NCI-H146 (cell line): ENCODE data around the gene POC1A.

Experiments used
- DNase-seq: peaks from one replicate; lab custom pipeline; 2025; lab: John Stamatoyannopoulos, UW

Gene POC1A

GRCh38 chr3:52085681-52086282 lies 68.4 kb downstream of the POC1A start:
- DNase-seq: no peak

- DNase-seq: no peak
Observed at GRCh38 chr3:52084954-52085680, 69.1 kb downstream of the POC1A start.

DNA sequence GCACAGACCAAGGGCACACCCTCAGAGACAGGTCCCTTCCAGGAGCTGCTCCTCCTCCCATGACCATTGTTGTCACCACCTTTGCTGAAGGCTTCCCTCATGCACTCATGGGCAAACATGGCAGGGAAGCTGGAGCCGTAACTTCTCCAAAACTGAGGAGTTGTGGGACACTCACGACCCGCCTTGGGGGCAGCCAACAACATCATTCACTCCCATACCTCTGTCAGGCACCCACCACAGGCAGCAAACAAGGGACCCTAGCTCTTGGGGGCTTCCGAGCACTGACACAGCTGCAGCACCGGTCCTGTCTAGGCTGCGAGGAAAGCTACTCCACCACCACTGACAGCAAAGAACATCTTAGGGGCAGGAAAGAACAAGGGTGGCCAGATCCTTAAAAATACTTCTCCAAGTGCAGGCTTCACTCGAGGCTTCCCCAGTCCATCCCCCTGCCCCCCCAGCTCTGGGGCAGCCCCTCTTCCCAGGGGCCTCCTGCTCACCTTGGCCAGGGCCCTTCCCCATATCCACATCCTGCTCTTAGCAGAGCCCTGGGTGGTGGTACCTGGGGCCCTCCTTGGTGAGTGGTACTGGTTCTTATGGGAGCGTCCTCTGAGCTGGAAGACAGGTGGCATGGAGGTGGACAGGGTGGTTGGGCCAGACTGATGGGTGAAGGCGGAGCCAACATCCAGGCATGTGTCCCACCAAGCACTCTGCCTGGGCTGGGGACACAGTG lies 69.8 kb downstream of the POC1A start:
- DNase-seq: no peak

- DNase-seq: no peak
Observed at GRCh38 chr3:52083556-52084087, 70.6 kb downstream of the POC1A start.

DNA sequence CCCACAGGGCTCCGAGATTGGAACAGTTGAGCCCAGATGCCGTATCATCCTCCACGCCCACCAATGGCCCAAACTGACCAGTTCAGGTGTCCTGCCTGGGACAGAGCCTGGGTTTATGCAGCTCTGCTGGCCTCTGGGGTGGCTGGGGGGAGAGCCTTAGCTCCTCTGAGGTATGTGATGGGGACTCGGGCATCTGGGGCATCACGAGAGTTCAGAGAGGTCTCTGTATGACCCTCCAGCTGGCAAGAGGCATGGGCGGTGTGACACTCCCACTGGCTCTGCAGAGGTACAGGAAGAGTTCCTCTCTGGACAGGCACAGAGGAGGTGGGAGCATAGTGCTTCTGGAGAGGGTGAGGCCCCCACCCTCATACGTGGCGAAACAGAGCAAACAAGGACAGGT lies 71.3 kb downstream of the POC1A start:
- DNase-seq: no peak

DNA sequence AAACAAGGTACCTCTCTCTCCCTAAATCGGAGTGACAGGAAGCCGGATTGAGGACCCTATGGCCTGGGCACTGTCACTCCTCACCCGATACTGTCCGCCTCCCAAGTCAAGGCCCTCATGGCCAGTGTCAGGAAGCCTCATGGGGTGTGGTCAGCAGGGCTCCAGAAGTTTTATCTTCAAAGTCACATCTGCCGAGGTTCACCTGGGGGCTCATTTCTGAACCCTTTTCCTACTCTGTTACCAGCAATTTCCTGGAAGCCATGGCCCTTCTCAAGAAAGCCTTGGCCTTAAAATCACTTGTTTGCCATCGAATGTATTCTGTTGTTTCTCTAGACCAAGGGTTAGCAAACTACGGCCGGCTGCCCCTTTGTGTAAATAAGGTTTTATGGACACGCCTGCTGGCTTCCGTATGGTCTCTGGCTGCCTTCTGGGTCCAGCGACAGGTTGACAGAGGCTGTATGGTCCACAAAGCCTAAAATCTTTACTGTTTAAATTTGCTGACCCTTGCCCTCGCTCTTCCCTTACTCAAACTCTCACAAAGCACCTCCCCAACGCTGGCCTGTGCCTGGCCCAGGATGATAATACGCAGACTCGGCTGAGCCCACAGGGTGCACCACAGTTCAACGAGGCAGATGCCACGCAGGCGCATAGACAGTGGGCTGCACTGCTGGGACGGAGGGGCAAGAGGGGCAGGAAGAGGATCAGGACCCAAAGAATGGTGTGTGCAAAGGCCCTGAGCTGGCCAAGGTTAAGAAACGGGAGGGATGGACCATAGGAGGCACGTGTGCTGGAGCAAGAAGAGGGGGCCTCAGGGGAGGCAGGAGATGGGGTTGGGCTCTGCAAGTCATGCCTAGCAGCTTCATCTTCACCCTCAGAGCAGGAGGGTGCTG lies 73.1 kb downstream of the POC1A start:
- DNase-seq: no peak

- no peak for DNase-seq
Observed at GRCh38 chr3:52079958-52080357, 74.3 kb downstream of the POC1A start.

DNA sequence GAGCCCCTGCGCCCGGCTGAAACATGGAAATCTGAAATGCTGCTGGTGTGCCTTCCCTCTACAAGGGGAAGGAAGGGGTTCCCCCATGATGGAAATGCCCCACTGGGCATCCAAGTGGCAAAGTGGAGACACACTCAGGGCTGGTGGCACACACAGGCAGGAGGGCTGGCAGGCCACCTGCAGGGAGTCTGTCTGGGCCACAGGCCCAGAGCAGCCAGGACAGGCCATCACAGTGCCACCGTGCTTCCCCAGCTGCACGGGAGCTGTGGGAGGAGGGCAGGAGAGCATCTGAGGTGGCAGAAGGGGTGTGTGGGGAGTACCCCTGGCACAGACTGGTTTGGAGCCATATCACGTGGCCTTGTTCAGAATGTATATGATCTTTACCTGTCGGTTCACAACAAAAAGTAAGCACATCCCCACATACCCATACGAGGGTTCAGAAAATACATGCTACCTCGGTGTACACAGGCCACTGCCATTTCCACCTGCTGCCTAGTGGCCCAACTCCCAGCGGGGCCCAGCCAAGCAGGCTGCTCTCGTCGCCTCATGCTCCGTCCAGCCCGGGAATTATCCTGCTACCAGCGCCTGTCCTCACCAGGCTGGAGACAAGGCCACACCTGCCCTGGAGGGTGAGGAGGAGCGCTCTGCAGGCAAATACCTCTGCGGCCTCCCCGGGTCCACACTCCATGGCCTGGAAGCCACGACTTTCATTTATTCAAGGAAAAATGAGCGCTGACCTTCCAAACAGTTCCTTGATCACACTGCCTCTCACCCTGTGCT lies 75.3 kb downstream of the POC1A start:
- no peak for DNase-seq

DNA sequence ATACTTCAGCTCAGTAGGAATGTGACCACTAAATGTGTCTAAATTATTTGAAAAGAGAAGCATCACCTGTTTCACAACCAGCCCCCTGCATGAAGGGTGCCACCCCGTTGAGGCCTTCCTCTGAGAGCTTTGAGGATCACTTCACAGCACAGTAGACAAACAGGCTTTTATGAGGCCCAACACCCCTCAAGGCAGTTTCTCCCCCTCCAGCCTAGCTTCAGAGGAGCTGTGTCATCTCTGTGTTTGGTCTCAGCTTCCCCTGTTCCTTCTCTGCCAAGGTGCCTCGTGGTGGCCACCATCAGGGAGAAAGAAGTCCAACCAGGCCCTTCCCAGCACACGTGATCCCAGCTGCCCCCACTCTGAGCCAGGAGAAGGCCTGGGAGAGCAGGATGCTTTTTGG lies 76.3 kb downstream of the POC1A start:
- DNase-seq: no peak

- no peak for DNase-seq
Observed at GRCh38 chr3:52076896-52077780, 77.1 kb downstream of the POC1A start.

DNA sequence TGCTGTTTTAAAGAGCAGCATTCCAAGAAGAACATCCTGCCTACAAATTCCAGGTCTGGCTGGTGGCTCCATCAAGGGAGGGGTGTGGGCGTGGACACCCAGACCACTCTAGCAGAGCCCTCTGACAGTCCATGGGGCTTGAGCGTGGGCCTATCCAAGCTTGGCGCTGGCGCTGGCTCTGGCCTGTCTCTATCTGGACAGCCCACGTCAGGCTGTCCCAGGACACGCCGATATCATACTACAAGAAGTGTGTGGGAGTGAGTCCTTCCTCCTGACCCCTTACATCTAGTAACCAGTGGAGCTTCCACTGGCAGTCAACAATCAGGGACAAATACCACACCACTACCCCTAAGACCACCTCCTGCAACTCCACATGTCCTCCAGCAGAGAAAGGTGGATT lies 80.7 kb downstream of the POC1A start:
- no peak for DNase-seq

- no peak for DNase-seq
Observed at GRCh38 chr3:52072471-52072870, 81.8 kb downstream of the POC1A start.

GRCh38 chr3:52072020-52072419 lies 82.2 kb downstream of the POC1A start:
- DNase-seq: no peak

- no peak for DNase-seq
Observed at GRCh38 chr3:52070724-52071621, 83.2 kb downstream of the POC1A start.

DNA sequence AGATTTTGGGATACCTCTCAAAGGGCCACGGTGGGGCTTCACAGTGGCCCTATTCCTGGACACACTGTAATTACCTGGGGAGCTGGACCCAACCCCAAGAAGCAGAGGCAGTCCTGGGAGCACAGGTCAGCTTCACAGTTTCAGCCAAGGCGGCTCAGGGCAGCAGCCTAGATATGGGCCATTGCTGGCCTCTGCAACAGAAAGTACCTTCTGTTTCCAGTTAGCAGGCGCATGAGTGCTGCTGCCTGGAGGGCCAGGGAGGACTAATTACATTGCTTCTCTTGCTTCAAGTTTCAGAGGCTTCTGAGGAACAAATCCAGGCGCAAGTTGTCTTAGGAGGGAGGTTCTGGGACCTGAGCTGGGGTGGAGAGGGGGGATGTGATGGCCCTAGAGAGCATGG lies 84.4 kb downstream of the POC1A start:
- no peak for DNase-seq

DNA sequence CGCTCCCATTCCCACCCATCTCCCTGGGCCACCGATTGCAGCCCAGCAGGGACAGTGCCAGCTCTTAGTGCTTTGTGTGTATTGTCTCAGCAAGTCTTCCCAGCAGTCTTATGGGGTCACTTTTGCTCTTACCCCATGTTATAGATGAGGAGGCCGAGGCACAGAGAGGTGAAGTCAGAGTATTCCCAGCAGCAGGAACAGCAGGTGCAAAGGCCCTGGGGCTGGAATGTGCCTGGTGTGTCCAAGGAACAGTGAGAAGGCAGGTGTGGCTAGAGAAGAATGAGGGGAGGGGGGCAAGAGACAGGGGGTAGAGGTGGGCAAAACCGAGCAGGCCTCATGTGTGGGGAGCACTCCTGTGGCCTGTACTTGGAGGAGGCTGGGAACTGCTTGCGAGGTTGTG lies 85.1 kb downstream of the POC1A start:
- no peak for DNase-seq

DNA sequence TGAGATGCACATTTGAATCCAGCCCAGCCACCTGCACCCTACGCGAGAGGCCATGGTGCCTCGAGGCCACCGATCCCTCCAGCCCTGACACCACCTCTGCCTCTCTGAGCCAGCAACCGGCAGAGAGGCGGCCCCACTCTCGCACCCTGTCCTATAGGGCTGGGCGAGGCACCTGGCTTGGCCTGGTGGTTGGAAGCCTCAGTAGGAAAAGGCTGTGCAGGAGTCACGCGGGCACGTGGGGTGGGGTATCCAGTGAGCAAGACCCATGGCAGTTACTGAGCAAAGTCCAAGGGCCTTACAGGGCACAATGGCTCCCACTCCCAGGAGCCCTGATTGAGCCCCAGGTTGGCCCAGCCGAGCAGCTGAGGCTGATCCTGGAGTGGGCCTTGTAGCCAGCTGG lies 85.5 kb downstream of the POC1A start:
- no peak for DNase-seq

GRCh38 chr3:52068055-52068571 lies 86.1 kb downstream of the POC1A start:
- no peak for DNase-seq

GRCh38 chr3:52067526-52067925 lies 86.7 kb downstream of the POC1A start:
- no peak for DNase-seq
